Mesothelial cell of epicardium (in vitro differentiated cells): ENCODE results near the gene TNIP2. TPM values are rescaled to one million over a fixed set of nuclear protein-coding genes. Genes with fewer than 3 reads are reported as not detected.

Experiments used
- DNase-seq, 2 experiments: peaks; one replicate each; pipeline ENCODE4 v3.0.0; 2021; ENCODE audit warnings: low spot score in 2 of 2; ENCODE audit not compliant: unreplicated experiment in 2 of 2
- H3K27ac Mint-ChIP-seq: 2 replicates; pipeline ENCODE4 v1.8.0; 2021; ENCODE audit warnings: mixed read lengths
- H3K27me3 Mint-ChIP-seq: 2 replicates; pipeline ENCODE4 v1.8.0; 2021; ENCODE audit warnings: low read depth, mixed read lengths
- H3K36me3 Mint-ChIP-seq: 2 replicates; pipeline ENCODE4 v1.8.0; 2021; ENCODE audit warnings: mixed read lengths
- H3K4me1 Mint-ChIP-seq: 2 replicates; pipeline ENCODE4 v1.8.0; 2021; ENCODE audit warnings: mixed read lengths
- H3K4me3 Mint-ChIP-seq: 2 replicates; pipeline ENCODE4 v1.8.0; 2021; ENCODE audit warnings: mild to moderate bottlenecking, moderate library complexity, mixed read lengths
- H3K9me3 Mint-ChIP-seq: 2 replicates; pipeline ENCODE4 v1.8.0; 2021; ENCODE audit warnings: mixed read lengths
- CTCF ChIP-seq: fragments of 200-600 bp; sonication (generic); IDR thresholded peaks from one replicate; pipeline ENCODE4 v1.5.0; 2021; ENCODE audit warnings: antibody characterized with exemption; ENCODE audit not compliant: unreplicated experiment
- total RNA-seq: library from RNA; stranded (reverse); gene quantifications from 3 replicates; pipeline ENCODE4 v1.2.1, GENCODE V29; 2021

Gene TNIP2, protein sequence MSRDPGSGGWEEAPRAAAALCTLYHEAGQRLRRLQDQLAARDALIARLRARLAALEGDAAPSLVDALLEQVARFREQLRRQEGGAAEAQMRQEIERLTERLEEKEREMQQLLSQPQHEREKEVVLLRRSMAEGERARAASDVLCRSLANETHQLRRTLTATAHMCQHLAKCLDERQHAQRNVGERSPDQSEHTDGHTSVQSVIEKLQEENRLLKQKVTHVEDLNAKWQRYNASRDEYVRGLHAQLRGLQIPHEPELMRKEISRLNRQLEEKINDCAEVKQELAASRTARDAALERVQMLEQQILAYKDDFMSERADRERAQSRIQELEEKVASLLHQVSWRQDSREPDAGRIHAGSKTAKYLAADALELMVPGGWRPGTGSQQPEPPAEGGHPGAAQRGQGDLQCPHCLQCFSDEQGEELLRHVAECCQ
- 23.8 to 25.9 TPM (median 25.0 TPM) in 3 replicates for total RNA-seq

- no peak within 1 kb of the TSS for H3K27ac Mint-ChIP-seq
- peak within 1 kb of the TSS; percentile 67 for H3K4me3 Mint-ChIP-seq
- no peak for TF ChIP-seq CTCF
- H3K9me3 Mint-ChIP-seq, result no peaks in the 10 kb centered on the region
- H3K27me3 Mint-ChIP-seq, result no peaks in the 10 kb centered on the region
- H3K36me3 Mint-ChIP-seq, result no peaks in the 10 kb centered on the region
- peak; percentile 64 to 79 for DNase-seq
- peaks cover 7% of the 10 kb centered on the region for H3K4me1 Mint-ChIP-seq
Measured at GRCh38 chr4:2755821-2756690, at the start of gene TNIP2. TNIP2 (minus strand) TSS chr4:2756336; CDS start chr4:2756289, 47 bp downstream.

- DNase-seq, result no peak
- Mint-ChIP-seq H3K9me3 (no peaks in the 10 kb centered on the region), H3K36me3 (no peaks in the 10 kb centered on the region), H3K4me1 (peaks cover 22% of the 10 kb centered on the region), H3K4me3 (no peak overlapping the region), H3K27ac (no peak overlapping the region), H3K27me3 (no peaks in the 10 kb centered on the region)
- no peak for TF ChIP-seq CTCF
Measured at GRCh38 chr4:2804973-2805501, 48.9 kb upstream of the TNIP2 start.

DNA sequence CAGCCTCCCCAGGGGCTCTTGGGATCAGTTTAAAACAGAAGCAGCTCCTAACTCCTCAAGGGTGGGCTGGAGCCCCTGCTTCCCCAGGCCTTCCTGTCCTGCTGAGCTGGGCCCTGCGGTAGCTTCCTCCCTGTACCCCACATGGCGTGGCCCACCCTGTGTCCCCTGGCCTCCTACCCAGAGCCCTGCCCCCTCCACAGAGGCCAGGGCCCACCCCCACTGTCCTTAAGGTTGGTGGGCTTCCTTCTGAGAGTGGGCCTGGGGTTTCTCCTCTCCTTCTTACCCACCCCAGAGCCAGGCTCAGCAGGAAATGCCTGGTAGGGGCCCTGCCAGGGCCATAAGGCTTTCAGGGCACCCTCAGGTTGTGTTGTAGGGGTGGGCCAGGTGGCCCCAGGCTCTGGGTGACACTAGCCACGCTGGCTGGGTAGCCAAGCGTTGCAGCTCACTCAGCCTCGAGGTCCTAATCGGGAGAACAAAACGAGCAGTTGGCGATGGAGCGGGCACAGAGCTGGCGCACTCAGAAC is 48.4 kb upstream of the TNIP2 start:
- Mint-ChIP-seq H3K9me3 (no peaks in the 10 kb centered on the region), H3K27me3 (no peaks in the 10 kb centered on the region)

GRCh38 chr4:2803624-2804448 is 47.7 kb upstream of the TNIP2 start:
- DNase-seq, result no peak
- Mint-ChIP-seq H3K4me3 (no peak overlapping the region), H3K9me3 (no peaks in the 10 kb centered on the region), H3K27me3 (no peaks in the 10 kb centered on the region), H3K4me1 (peaks cover 28% of the 10 kb centered on the region), H3K36me3 (no peaks in the 10 kb centered on the region), H3K27ac (no peak overlapping the region)
- TF ChIP-seq CTCF, result no peak

More for the DNA sequence above, 48.4 kb upstream of the TNIP2 start:
- H3K27ac Mint-ChIP-seq, result no peak overlapping the region
- DNase-seq, result no peak
- no peak for TF ChIP-seq CTCF
- H3K36me3 Mint-ChIP-seq, result no peaks in the 10 kb centered on the region
- H3K4me1 Mint-ChIP-seq, result peaks cover 25% of the 10 kb centered on the region
- H3K4me3 Mint-ChIP-seq, result no peak overlapping the region
